K562 (cell line): ENCODE measurements around the gene MAPK13. TPM values are rescaled to one million over a fixed set of nuclear protein-coding genes. Genes with fewer than 3 reads are reported as not detected.

Experiments used
- ATAC-seq: fragments of 200-7000 bp; cut with Tn5 transposase; 3 replicates; pipeline ENCODE4 v1.9.1; 2020; ENCODE audit warnings: moderate library complexity
- BruUV-seq: library from RNA; stranded (reverse); fragments of 400-500 nt; replicated peaks from 2 replicates; lab custom pipeline; 2021; lab: Mats Ljungman, UMichigan
- CTCF ChIA-PET: fragments of 300-600 bp; formaldehyde crosslinking; extraction: SDS; loops from one replicate; lab custom pipeline; 2021; ENCODE audit warnings: low intra/inter-chr PET ratio; lab: Yijun Ruan, JAX
- POLR2A ChIA-PET: fragments of 300-600, 350-650 bp; sonication (Branson Sonifier 250); formaldehyde crosslinking; extraction: SDS; loops from one replicate; lab custom pipeline; 2021; ENCODE audit warnings: antibody characterized with exemption, inconsistent platforms; lab: Yijun Ruan, JAX
- DNase-seq, 4 experiments: peaks; one replicate each; pipeline versions ENCODE4 v3.0.0 to v3.0.0-alpha.2; 2011 to 2018; ENCODE audit warnings: low spot score in 3 of 4, mixed read lengths in 3 of 4; ENCODE audit errors: extremely low read depth in 1 of 4
- FAIRE-seq: peaks from 2 replicates; lab custom pipeline; 2011; peaks lifted over from hg19 to GRCh38; lab: Jason Lieb, UNC
- H2AFZ ChIP-seq: 2 replicates; pipeline ENCODE4 v1.6.0; 2011; ENCODE audit warnings: low read depth, low read length, control low read depth, inconsistent platforms
- H3K27ac ChIP-seq: fragments of 200-600 bp; 3 replicates; pipeline ENCODE4 v1.8.0; 2011; ENCODE audit warnings: low read depth, mild to moderate bottlenecking, control low read depth, inconsistent platforms, low read length, moderate library complexity, mixed read lengths; ENCODE audit errors: extremely low read depth
- H3K27me3 ChIP-seq, 2 experiments: fragments of 300-600 bp in 1 of 2; 2 replicates in 1 of 2; 3 replicates in 1 of 2; pipeline versions ENCODE4 v1.6.0 to v1.8.0; 2011; ENCODE audit warnings: inconsistent platforms in 2 of 2, low read length in 2 of 2, mild to moderate bottlenecking in 1 of 2, mixed read lengths in 1 of 2, moderate library complexity in 1 of 2; ENCODE audit not compliant: control insufficient read depth in 2 of 2, insufficient read depth in 2 of 2
- H3K36me3 ChIP-seq: fragments of 300-600 bp; 3 replicates; pipeline ENCODE4 v1.8.0; 2011; ENCODE audit warnings: mild to moderate bottlenecking, low read length, inconsistent platforms; ENCODE audit not compliant: control insufficient read depth, insufficient read depth
- H3K4me1 ChIP-seq, 2 experiments: fragments of 200-600 bp in 1 of 2; replicated peaks in 1 of 2; 2 replicates in 1 of 2; 3 replicates in 1 of 2; pipeline versions ENCODE4 v1.5.1 to v1.8.0; 2011; ENCODE audit warnings: inconsistent platforms in 2 of 2, low read length in 2 of 2, mild to moderate bottlenecking in 1 of 2, mixed read lengths in 1 of 2, moderate library complexity in 1 of 2; ENCODE audit not compliant: control insufficient read depth in 2 of 2, insufficient read depth in 2 of 2
- H3K4me2 ChIP-seq: 2 replicates; pipeline ENCODE4 v1.6.1; 2011; ENCODE audit warnings: low read length, control low read depth, inconsistent platforms, mixed read lengths; ENCODE audit not compliant: insufficient read depth
- H3K4me3 ChIP-seq: fragments of 200-600 bp; sonication (generic), shearing (Covaris generic); 2 replicates; pipeline ENCODE4 v1.5.1; 2016; ENCODE audit warnings: control low read depth, inconsistent platforms
- H3K79me2 ChIP-seq: fragments of 200-600 bp; 3 replicates; pipeline ENCODE4 v1.8.0; 2011; ENCODE audit warnings: low read length, inconsistent platforms; ENCODE audit not compliant: control insufficient read depth, insufficient read depth
- H3K9ac ChIP-seq, 2 experiments: 2 replicates each; pipeline versions ENCODE4 v1.6.0 to v1.6.1; 2011; ENCODE audit warnings: low read depth in 2 of 2, low read length in 2 of 2, control low read depth in 1 of 2, inconsistent platforms in 1 of 2, mild to moderate bottlenecking in 1 of 2, mixed read lengths in 1 of 2; ENCODE audit not compliant: insufficient read depth in 1 of 2
- H3K9me1 ChIP-seq: one replicate; pipeline ENCODE4 v1.6.0; 2011; ENCODE audit warnings: inconsistent platforms, mild to moderate bottlenecking, low read length, moderate library complexity; ENCODE audit not compliant: control insufficient read depth, insufficient read depth
- H3K9me3 ChIP-seq: replicated peaks from 2 replicates; pipeline ENCODE4 v1.5.1; 2011; ENCODE audit warnings: low read depth, low read length, inconsistent platforms; ENCODE audit not compliant: control insufficient read depth, insufficient read depth
- H4K20me1 ChIP-seq: replicated peaks from 2 replicates; pipeline ENCODE4 v1.6.1; 2011; ENCODE audit warnings: low read length, inconsistent platforms, mixed read lengths; ENCODE audit not compliant: control insufficient read depth, insufficient read depth
- BHLHE40 ChIP-seq: IDR thresholded peaks from 2 replicates; pipeline ENCODE4 v1.6.1; 2011; ENCODE audit warnings: low read length, improper control_type of control experiment
- CHCHD3 ChIP-seq: fragments of 250-450 bp; sonication (Bioruptor Pico); IDR thresholded peaks from 2 replicates; pipeline ENCODE4 v2.1.2; 2022; ENCODE audit warnings: mild to moderate bottlenecking
- MAFF ChIP-seq: IDR thresholded peaks from 2 replicates; pipeline ENCODE4 v1.6.1; 2012; ENCODE audit warnings: low read length, improper control_type of control experiment
- MAFK ChIP-seq: IDR thresholded peaks from 2 replicates; pipeline ENCODE4 v1.6.1; 2011; ENCODE audit warnings: low read length, improper control_type of control experiment
- MEIS2 ChIP-seq: fragments of 450-650 bp; IDR thresholded peaks from 2 replicates; pipeline ENCODE4 v1.6.1; 2014; ENCODE audit warnings: mild to moderate bottlenecking; ENCODE audit not compliant: partially characterized antibody
- POLR2H ChIP-seq: IDR thresholded peaks from 2 replicates; pipeline ENCODE4 v1.6.1; 2016; ENCODE audit warnings: missing genetic modification characterization, low read depth, mild to moderate bottlenecking, control low read depth, missing compliant biosample characterization, moderate library complexity
- RCOR1 ChIP-seq, 2 experiments: IDR thresholded peaks; 2 replicates each; pipeline ENCODE4 v1.6.1; 2012; ENCODE audit warnings: low read depth in 2 of 2, low read length in 2 of 2, borderline replicate concordance in 1 of 2, improper control_type of control experiment in 1 of 2
- RFX1 ChIP-seq: fragments of 450-650 bp; IDR thresholded peaks from 2 replicates; pipeline ENCODE4 v1.6.1; 2016; ENCODE audit warnings: mild to moderate bottlenecking, moderate library complexity
- SFPQ ChIP-seq: fragments of 200-400 bp; formaldehyde crosslinking; IDR thresholded peaks from 2 replicates; pipeline ENCODE4 v1.6.1; 2017; ENCODE audit warnings: mild to moderate bottlenecking, low read depth, low read length, moderate library complexity
- ZNF184 ChIP-seq: sonication (generic); formaldehyde crosslinking; IDR thresholded peaks from 2 replicates; pipeline ENCODE4 v1.5.0; 2020; ENCODE audit warnings: missing genetic modification reagents
- WGBS: fragments of 100-300 bp; shearing (Covaris generic); methylation state at CpG from one replicate; pipeline ENCODE4 v1.1.6; 2016; ENCODE audit warnings: low coverage, mixed read lengths; ENCODE audit not compliant: insufficient coverage; ENCODE audit errors: missing lambda C conversion rate; 5-methylcytosine and 5-hydroxymethylcytosine counted together
- in situ Hi-C: fragments of 300-500 bp; cut with MboI; formaldehyde crosslinking; loops from 4 replicates; pipeline ENCODE4 v1.15.0; 2018; ENCODE audit warnings: inconsistent platforms, mixed read lengths
- intact Hi-C: fragments of 100-400 bp; cut with micrococcal nuclease; formaldehyde crosslinking; loops from 2 replicates; pipeline ENCODE4 v1.14.2; 2022
- polyA plus RNA-seq, 8 experiments: library from polyadenylated mRNA; depleted of rRNA in 4 of 8; stranded (reverse) in 5 of 8; unstranded in 3 of 8; fragments of >200 nt; fragmentation: Nextera tagmentation in 2 of 8; fragmentation: Illumina TruSeq in 1 of 8; extraction: Ambion mirVana in 2 of 8; extraction: Trizol in 1 of 8; gene quantifications; 2 replicates each; pipeline versions ENCODE4 v1.2.1 to v1.2.3, GENCODE V29; 2011 to 2014; ENCODE audit warnings: inconsistent platforms in 1 of 8, missing spikeins in 1 of 8
- total RNA-seq, 7 experiments: library from RNA; depleted of rRNA in 6 of 7; stranded (reverse); fragments of >200 nt in 6 of 7; fragmentation: Illumina TruSeq in 2 of 7; extraction: Trizol in 2 of 7; gene quantifications; 2 replicates each; pipeline versions ENCODE4 v1.2.1 to v1.2.3, GENCODE V29; 2011 to 2021; ENCODE audit warnings: low replicate concordance in 1 of 7
- TF ChIP-seq, protein P1 (sequence below): fragments of 250-450 bp; sonication (Bioruptor Pico); IDR thresholded peaks from 2 replicates; pipeline ENCODE4 v1.4.0; 2020
- TF ChIP-seq, protein P2 (sequence below): fragments of 450-650 bp; IDR thresholded peaks from 2 replicates; pipeline ENCODE4 v1.6.1; 2016

The MAPK13 gene
- total and polyA plus RNA-seq, 9 of the 15 experiments (the other 6 are each of a cell fraction or from before 2014, with no cell fraction given), result 0.03 to 2.3 (median 0.48) TPM; not detected in 1

- Histone ChIP-seq H3K27ac (peak overlapping the region; percentile 80), H2AFZ (no peak overlapping the region), H3K79me2 (no peaks in the 10 kb centered on the region), H3K9ac (peak overlapping the region in 1 of 2 experiments; percentile 47; a peak in 3 of 4 replicates), H4K20me1 (no peaks in the 10 kb centered on the region), H3K27me3 (no peaks in the 10 kb centered on the region), H3K4me1 (peaks cover 38 to 57% of the 10 kb centered on the region in 2 experiments), H3K36me3 (peaks cover 7% of the 10 kb centered on the region; the same call in 1 of the 3 replicates), H3K9me1 (peaks cover 3% of the 10 kb centered on the region), H3K4me3 (no peak overlapping the region), H3K4me2 (peak overlapping the region; percentile 63), H3K9me3 (no peaks in the 10 kb centered on the region)
- ChIA-PET POLR2A (interaction anchor here (0.6 to 0.9 kb wide), 4 partner anchors 15 to 248 kb away, joined by 3 to 4 read pairs (median 3); no protein-coding TSS in a partner anchor), CTCF (no interaction called here)
- WGBS, result 8% methylated on average over 3 of the region's 3 CpGs
- FAIRE-seq (no peak), DNase-seq (peak in 1 of 4 experiments; percentile 51), ATAC-seq (peak; percentile 5; the same call in 1 of the 3 replicates)
- BruUV-seq, result no TSS peak
- in situ Hi-C loops, result no loop called here
- intact Hi-C loops, result no loop called here
- TF ChIP-seq CHCHD3 (0 out of 2 replicates have a peak, but pooled peaks have one; percentile 64), MEIS2 (peak; percentile 51), RCOR1 (IDR thresholded peaks at IDR 0.05; ENCODE audit: borderline replicate concordance in 1 of 2, low read depth in 2 of 2, low read length in 2 of 2) (0 out of 4 replicates have a peak, but pooled peaks of 1 of the 2 experiments have one; percentile 30), ZNF184 (CRISPR knock-in tag) (no peak), RFX1 (peak; percentile 68), MAFF (peak; percentile 8; the same call in 1 of the 2 replicates), BHLHE40 (peak; percentile 51), SFPQ (no peak), POLR2H (tag) (0 out of 2 replicates have a peak, but pooled peaks have one; percentile 20), MAFK (0 out of 2 replicates have a peak, but pooled peaks have one; percentile 20)
- TF ChIP-seq, protein P1, sequence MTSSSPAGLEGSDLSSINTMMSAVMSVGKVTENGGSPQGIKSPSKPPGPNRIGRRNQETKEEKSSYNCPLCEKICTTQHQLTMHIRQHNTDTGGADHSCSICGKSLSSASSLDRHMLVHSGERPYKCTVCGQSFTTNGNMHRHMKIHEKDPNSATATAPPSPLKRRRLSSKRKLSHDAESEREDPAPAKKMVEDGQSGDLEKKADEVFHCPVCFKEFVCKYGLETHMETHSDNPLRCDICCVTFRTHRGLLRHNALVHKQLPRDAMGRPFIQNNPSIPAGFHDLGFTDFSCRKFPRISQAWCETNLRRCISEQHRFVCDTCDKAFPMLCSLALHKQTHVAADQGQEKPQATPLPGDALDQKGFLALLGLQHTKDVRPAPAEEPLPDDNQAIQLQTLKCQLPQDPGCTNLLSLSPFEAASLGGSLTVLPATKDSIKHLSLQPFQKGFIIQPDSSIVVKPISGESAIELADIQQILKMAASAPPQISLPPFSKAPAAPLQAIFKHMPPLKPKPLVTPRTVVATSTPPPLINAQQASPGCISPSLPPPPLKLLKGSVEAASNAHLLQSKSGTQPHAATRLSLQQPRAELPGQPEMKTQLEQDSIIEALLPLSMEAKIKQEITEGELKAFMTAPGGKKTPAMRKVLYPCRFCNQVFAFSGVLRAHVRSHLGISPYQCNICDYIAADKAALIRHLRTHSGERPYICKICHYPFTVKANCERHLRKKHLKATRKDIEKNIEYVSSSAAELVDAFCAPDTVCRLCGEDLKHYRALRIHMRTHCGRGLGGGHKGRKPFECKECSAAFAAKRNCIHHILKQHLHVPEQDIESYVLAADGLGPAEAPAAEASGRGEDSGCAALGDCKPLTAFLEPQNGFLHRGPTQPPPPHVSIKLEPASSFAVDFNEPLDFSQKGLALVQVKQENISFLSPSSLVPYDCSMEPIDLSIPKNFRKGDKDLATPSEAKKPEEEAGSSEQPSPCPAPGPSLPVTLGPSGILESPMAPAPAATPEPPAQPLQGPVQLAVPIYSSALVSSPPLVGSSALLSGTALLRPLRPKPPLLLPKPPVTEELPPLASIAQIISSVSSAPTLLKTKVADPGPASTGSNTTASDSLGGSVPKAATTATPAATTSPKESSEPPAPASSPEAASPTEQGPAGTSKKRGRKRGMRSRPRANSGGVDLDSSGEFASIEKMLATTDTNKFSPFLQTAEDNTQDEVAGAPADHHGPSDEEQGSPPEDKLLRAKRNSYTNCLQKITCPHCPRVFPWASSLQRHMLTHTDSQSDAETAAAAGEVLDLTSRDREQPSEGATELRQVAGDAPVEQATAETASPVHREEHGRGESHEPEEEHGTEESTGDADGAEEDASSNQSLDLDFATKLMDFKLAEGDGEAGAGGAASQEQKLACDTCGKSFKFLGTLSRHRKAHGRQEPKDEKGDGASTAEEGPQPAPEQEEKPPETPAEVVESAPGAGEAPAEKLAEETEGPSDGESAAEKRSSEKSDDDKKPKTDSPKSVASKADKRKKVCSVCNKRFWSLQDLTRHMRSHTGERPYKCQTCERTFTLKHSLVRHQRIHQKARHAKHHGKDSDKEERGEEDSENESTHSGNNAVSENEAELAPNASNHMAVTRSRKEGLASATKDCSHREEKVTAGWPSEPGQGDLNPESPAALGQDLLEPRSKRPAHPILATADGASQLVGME, result no peak
- TF ChIP-seq, protein P2, sequence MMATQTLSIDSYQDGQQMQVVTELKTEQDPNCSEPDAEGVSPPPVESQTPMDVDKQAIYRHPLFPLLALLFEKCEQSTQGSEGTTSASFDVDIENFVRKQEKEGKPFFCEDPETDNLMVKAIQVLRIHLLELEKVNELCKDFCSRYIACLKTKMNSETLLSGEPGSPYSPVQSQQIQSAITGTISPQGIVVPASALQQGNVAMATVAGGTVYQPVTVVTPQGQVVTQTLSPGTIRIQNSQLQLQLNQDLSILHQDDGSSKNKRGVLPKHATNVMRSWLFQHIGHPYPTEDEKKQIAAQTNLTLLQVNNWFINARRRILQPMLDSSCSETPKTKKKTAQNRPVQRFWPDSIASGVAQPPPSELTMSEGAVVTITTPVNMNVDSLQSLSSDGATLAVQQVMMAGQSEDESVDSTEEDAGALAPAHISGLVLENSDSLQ, result peak; percentile 72
Observed at GRCh38 chr6:36116066-36116864, 14.0 kb upstream of the MAPK13 start.
